ENCODE measurements around the gene THTPA. TPM values are rescaled to one million over a fixed set of nuclear protein-coding genes. Genes with fewer than 3 reads are reported as not detected.

Gene THTPA
- total RNA-seq, 1 experiment from 2014 or later = 12.3 TPM

- ChIA-PET CTCF (no interaction called here), POLR2A (ENCODE audit: low non-redundant PET) (no interaction called here)
- Histone ChIP-seq H3K27me3 (replicated peaks; ENCODE audit: insufficient read depth, low read depth, low read length, poor library complexity) (no peaks in the 10 kb centered on the region), H3K27ac (ENCODE audit: low read depth, low read length, poor library complexity, severe bottlenecking) (no peak overlapping the region), H3K9me3 (ENCODE audit: low read depth, low read length, poor library complexity, severe bottlenecking) (no peaks in the 10 kb centered on the region), H3K4me1 (ENCODE audit: insufficient read depth, low read length, poor library complexity, severe bottlenecking) (no peaks in the 10 kb centered on the region), H3K36me3 (ENCODE audit: insufficient read depth, low read length, poor library complexity, severe bottlenecking) (no peaks in the 10 kb centered on the region), H3K4me3 (ENCODE audit: low read depth, low read length, poor library complexity, severe bottlenecking) (no peak overlapping the region)
- no peak for DNase-seq (ENCODE audit: low spot score)
- TF ChIP-seq EZH2 (IDR thresholded peaks at IDR 0.05; ENCODE audit: borderline replicate concordance, low read depth, low read length, poor library complexity, severe bottlenecking) (no peak), CTCF (conservative IDR thresholded peaks at IDR 0.05; ENCODE audit: low read depth, low read length) (no peak)
- intact Hi-C loops (cut with micrococcal nuclease; ENCODE audit: unreplicated experiment) = no loop called here
- no TSS peak for BruUV-seq (replicated peaks)
These were observed 33.4 kb upstream of the THTPA start for GRCh38 chr14:23522643-23523198.

- ChIA-PET POLR2A (ENCODE audit: low non-redundant PET) (no interaction called here), CTCF (no interaction called here)
- H3K4me1 ChIP-seq (ENCODE audit: insufficient read depth, low read length, poor library complexity, severe bottlenecking) = no peaks in the 10 kb centered on the region
- H3K4me3 ChIP-seq (ENCODE audit: low read depth, low read length, poor library complexity, severe bottlenecking) = no peak overlapping the region
- intact Hi-C loops (cut with micrococcal nuclease; ENCODE audit: unreplicated experiment) = no loop called here
- no TSS peak for BruUV-seq (replicated peaks)
- no peak for DNase-seq (ENCODE audit: low spot score)
- H3K36me3 ChIP-seq (ENCODE audit: insufficient read depth, low read length, poor library complexity, severe bottlenecking) = no peaks in the 10 kb centered on the region
- H3K9me3 ChIP-seq (ENCODE audit: low read depth, low read length, poor library complexity, severe bottlenecking) = no peaks in the 10 kb centered on the region
- TF ChIP-seq CTCF (conservative IDR thresholded peaks at IDR 0.05; ENCODE audit: low read depth, low read length) = no peak
- no peak for TF ChIP-seq EZH2 (IDR thresholded peaks at IDR 0.05; ENCODE audit: borderline replicate concordance, low read depth, low read length, poor library complexity, severe bottlenecking)
- H3K27me3 ChIP-seq (replicated peaks; ENCODE audit: insufficient read depth, low read depth, low read length, poor library complexity) = no peaks in the 10 kb centered on the region
- no peak overlapping the region for H3K27ac ChIP-seq (ENCODE audit: low read depth, low read length, poor library complexity, severe bottlenecking)
These were observed 32.6 kb upstream of the THTPA start for GRCh38 chr14:23523229-23524016.

GRCh38 chr14:23524954-23525353 lies 31.1 kb upstream of the THTPA start:
- H3K27ac ChIP-seq (ENCODE audit: low read depth, low read length, poor library complexity, severe bottlenecking) = no peak overlapping the region
- BruUV-seq (replicated peaks) = no TSS peak
- ChIA-PET POLR2A (ENCODE audit: low non-redundant PET) (no interaction called here), CTCF (no interaction called here)
- peaks cover 2% of the 10 kb centered on the region for H3K4me1 ChIP-seq (ENCODE audit: insufficient read depth, low read length, poor library complexity, severe bottlenecking)
- H3K4me3 ChIP-seq (ENCODE audit: low read depth, low read length, poor library complexity, severe bottlenecking) = no peak overlapping the region
- TF ChIP-seq CTCF (conservative IDR thresholded peaks at IDR 0.05; ENCODE audit: low read depth, low read length) = no peak
- no peak for TF ChIP-seq EZH2 (IDR thresholded peaks at IDR 0.05; ENCODE audit: borderline replicate concordance, low read depth, low read length, poor library complexity, severe bottlenecking)
- DNase-seq (ENCODE audit: low spot score) = no peak
- intact Hi-C loops (cut with micrococcal nuclease; ENCODE audit: unreplicated experiment) = no loop called here
- H3K9me3 ChIP-seq (ENCODE audit: low read depth, low read length, poor library complexity, severe bottlenecking) = no peaks in the 10 kb centered on the region
- no peaks in the 10 kb centered on the region for H3K36me3 ChIP-seq (ENCODE audit: insufficient read depth, low read length, poor library complexity, severe bottlenecking)
- H3K27me3 ChIP-seq (replicated peaks; ENCODE audit: insufficient read depth, low read depth, low read length, poor library complexity) = no peaks in the 10 kb centered on the region
